NT2/D1 (cell line): ENCODE data around the gene DUSP2.

Experiments used
- YY1 ChIP-seq: IDR thresholded peaks from 2 replicates; pipeline ENCODE4 v1.6.1; 2011; ENCODE audit not compliant: insufficient read length, insufficient read depth
- ZNF274 ChIP-seq: IDR thresholded peaks from 2 replicates; pipeline ENCODE4 v1.6.1; 2011; ENCODE audit warnings: mild to moderate bottlenecking, low read depth, low read length

DNA sequence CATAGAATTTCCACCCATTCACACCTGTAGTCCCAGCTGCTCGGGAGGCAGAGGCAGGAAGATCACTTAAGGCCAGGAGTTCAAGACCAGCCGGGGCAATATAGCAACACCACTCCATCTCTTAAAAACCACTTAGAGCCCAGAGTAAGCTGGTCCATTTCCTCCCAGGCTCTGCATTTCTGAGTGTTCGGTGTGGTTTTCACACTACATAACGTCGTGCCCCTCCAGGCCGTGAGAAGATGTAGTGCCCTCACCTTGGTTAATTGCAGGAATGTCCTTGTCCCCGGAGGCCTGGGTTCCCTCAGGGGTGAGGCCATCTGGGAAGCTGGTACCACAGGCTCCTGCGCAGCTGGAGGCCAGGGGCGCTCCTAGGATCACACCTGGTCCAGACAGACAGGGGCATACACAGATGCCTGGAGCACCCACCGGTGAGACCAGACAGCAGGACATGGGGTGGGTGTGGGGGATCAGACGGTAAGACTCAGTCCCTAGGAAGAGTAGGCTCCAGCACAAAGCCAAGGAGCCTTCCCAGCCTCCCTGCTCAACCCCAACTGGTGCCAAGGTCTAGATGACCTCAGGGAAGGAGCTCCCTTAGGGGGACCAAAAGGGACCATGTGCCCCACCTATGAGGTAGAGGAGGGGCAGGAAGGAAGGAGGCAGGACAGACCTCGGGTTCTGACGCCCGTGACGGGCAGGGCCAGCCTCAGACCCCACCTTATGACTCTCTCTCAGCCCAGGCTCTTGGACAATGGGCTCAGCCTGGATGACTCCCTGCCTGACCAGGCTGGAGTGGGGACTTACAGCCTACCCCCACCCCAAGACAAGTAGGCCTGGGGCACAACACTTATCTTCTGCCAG, 7.7 kb downstream of the DUSP2 start:
- TF ChIP-seq YY1: no peak
- TF ChIP-seq ZNF274: no peak
